GM12878 (cell line): ENCODE results near the gene MAVS. TPM values are rescaled to one million over a fixed set of nuclear protein-coding genes. Genes with fewer than 3 reads are reported as not detected.

Source experiments
- ATAC-seq: fragments of 200-7000 bp; cut with Tn5 transposase; 3 replicates; pipeline ENCODE4 v1.9.1; 2020; ENCODE audit warnings: mild to moderate bottlenecking, moderate library complexity
- BruUV-seq: library from RNA; stranded (reverse); fragments of 400-500 nt; replicated peaks from 2 replicates; lab custom pipeline; 2021; lab: Mats Ljungman, UMichigan
- CTCF ChIA-PET: fragments of 300-600 bp; sonication (Branson Sonifier 250); formaldehyde crosslinking; extraction: SDS; loops from one replicate; lab custom pipeline; 2021; ENCODE audit warnings: inconsistent platforms; lab: Yijun Ruan, JAX
- POLR2A ChIA-PET: fragments of 350-600 bp; formaldehyde crosslinking; extraction: SDS; loops from one replicate; lab custom pipeline; 2021; ENCODE audit warnings: inconsistent platforms; lab: Charles Lee
- RAD21 ChIA-PET: fragments of 300-600 bp; sonication (Branson Sonifier 250); formaldehyde crosslinking; loops from one replicate; lab custom pipeline; 2023; ENCODE audit warnings: antibody characterized with exemption; ENCODE audit not compliant: unreplicated experiment; lab: Charles Lee
- SMC1A ChIA-PET: fragments of 300-600 bp; sonication (Branson Sonifier 250); formaldehyde crosslinking; loops from one replicate; lab custom pipeline; 2023; ENCODE audit not compliant: unreplicated experiment, uncharacterized antibody; lab: Charles Lee
- DNase-seq: peaks from one replicate; pipeline ENCODE4 v3.0.0-alpha.2; 2011; ENCODE audit warnings: low read depth, low spot score
- FAIRE-seq: peaks from 3 replicates; lab custom pipeline; 2011; peaks lifted over from hg19 to GRCh38; lab: Jason Lieb, UNC
- H2AFZ ChIP-seq: 2 replicates; pipeline ENCODE4 v1.6.0; 2011; ENCODE audit warnings: low read depth, low read length, control low read depth; ENCODE audit not compliant: control insufficient read depth
- H3K27ac ChIP-seq: 2 replicates; pipeline ENCODE4 v1.5.1; 2011; ENCODE audit warnings: control low read depth; ENCODE audit not compliant: control insufficient read depth, insufficient read depth
- H3K27me3 ChIP-seq, 2 experiments: replicated peaks in 1 of 2; 2 replicates each; pipeline versions ENCODE4 v1.6.0 to v1.6.1; 2011; ENCODE audit warnings: low read length in 1 of 2; ENCODE audit not compliant: control insufficient read depth in 2 of 2, insufficient read depth in 2 of 2
- H3K36me3 ChIP-seq, 2 experiments: 2 replicates each; pipeline ENCODE4 v1.5.1; 2011; ENCODE audit warnings: low read length in 1 of 2; ENCODE audit not compliant: control insufficient read depth in 2 of 2, insufficient read depth in 2 of 2
- H3K4me1 ChIP-seq: 2 replicates; pipeline ENCODE4 v1.6.1; 2011; ENCODE audit warnings: mild to moderate bottlenecking, low read length, moderate library complexity, mixed read lengths; ENCODE audit not compliant: control insufficient read depth, insufficient read depth
- H3K4me2 ChIP-seq: 2 replicates; pipeline ENCODE4 v1.6.0; 2011; ENCODE audit warnings: control low read depth; ENCODE audit not compliant: control insufficient read depth, insufficient read depth
- H3K4me3 ChIP-seq: fragments of 200-600 bp; sonication (generic); 2 replicates; pipeline ENCODE4 v1.5.1; 2016
- H3K79me2 ChIP-seq: 2 replicates; pipeline ENCODE4 v1.6.0; 2011; ENCODE audit warnings: low read length; ENCODE audit not compliant: control insufficient read depth, insufficient read depth
- H3K9ac ChIP-seq: 2 replicates; pipeline ENCODE4 v1.8.0; 2011; ENCODE audit warnings: low read length, control low read depth, mixed read lengths; ENCODE audit not compliant: control insufficient read depth, insufficient read depth
- H3K9me3 ChIP-seq: replicated peaks from 3 replicates; pipeline ENCODE4 v1.5.1; 2011; ENCODE audit warnings: mild to moderate bottlenecking, low read length; ENCODE audit not compliant: control insufficient read depth, insufficient read depth
- H4K20me1 ChIP-seq: 2 replicates; pipeline ENCODE4 v1.6.0; 2011; ENCODE audit not compliant: control insufficient read depth, insufficient read depth
- FOXM1 ChIP-seq: IDR thresholded peaks from 2 replicates; pipeline ENCODE4 v1.6.1; 2012; ENCODE audit warnings: low read depth, mild to moderate bottlenecking, inconsistent platforms, low read length, moderate library complexity
- HDAC2 ChIP-seq: fragments of 200-600 bp; sonication (generic); IDR thresholded peaks from 2 replicates; pipeline ENCODE4 v1.6.1; 2017
- KAT2A ChIP-seq: conservative IDR thresholded peaks from 2 replicates; pipeline ENCODE4 v1.6.1; 2011; ENCODE audit warnings: low read depth, low read length; ENCODE audit not compliant: control insufficient read depth
- MTA2 ChIP-seq: fragments of 450-650 bp; IDR thresholded peaks from 2 replicates; pipeline ENCODE4 v1.6.1; 2016; ENCODE audit warnings: low read depth, mild to moderate bottlenecking, moderate library complexity
- PAX8 ChIP-seq: fragments of 450-650 bp; IDR thresholded peaks from 2 replicates; pipeline ENCODE4 v1.6.1; 2017; ENCODE audit warnings: mild to moderate bottlenecking, moderate library complexity
- SIN3A ChIP-seq: IDR thresholded peaks from 2 replicates; pipeline ENCODE4 v1.6.1; 2012; ENCODE audit warnings: low read depth, low read length, improper control_type of control experiment
- YBX1 ChIP-seq: fragments of 450-650 bp; IDR thresholded peaks from 2 replicates; pipeline ENCODE4 v1.6.1; 2016; ENCODE audit warnings: antibody characterized with exemption
- WGBS: methylation state at CpG from one replicate; pipeline ENCODE4 v1.1.6; 2016; ENCODE audit warnings: low lambda C conversion rate; ENCODE audit not compliant: insufficient replicate concordance, insufficient coverage; ENCODE audit errors: missing lambda C conversion rate; 5-methylcytosine and 5-hydroxymethylcytosine counted together
- in situ Hi-C: fragments of 300-500 bp; cut with MboI; formaldehyde crosslinking; loops from 9 replicates; pipeline ENCODE4 v1.14.3; 2018; ENCODE audit warnings: mixed read lengths
- intact Hi-C: fragments of 100-400 bp; cut with micrococcal nuclease; formaldehyde crosslinking; loops from one replicate; pipeline ENCODE4 v1.14.2; 2022; ENCODE audit not compliant: unreplicated experiment
- polyA plus RNA-seq, 11 experiments: library from polyadenylated mRNA; depleted of rRNA in 4 of 11; unstranded in 6 of 11; stranded (reverse) in 5 of 11; fragments of >200 nt; fragmentation: Nextera tagmentation in 4 of 11; fragmentation: Illumina TruSeq in 1 of 11; extraction: Ambion mirVana in 4 of 11; extraction: Trizol in 1 of 11; gene quantifications; 1 replicate in 1 of 11; 2 replicates in 10 of 11; pipeline versions ENCODE4 v1.2.1 to v1.2.3, GENCODE V29; 2011 to 2016; ENCODE audit warnings: inconsistent platforms in 2 of 11, missing spikeins in 2 of 11, low read depth in 1 of 11
- total RNA-seq, 4 experiments: library from RNA; depleted of rRNA in 3 of 4; stranded (reverse); fragments of >200 nt in 3 of 4; fragmentation: Illumina TruSeq in 1 of 4; extraction: Trizol in 1 of 4; gene quantifications; 2 replicates each; pipeline versions ENCODE4 v1.2.1 to v1.2.3, GENCODE V29; 2013 to 2021
- TF ChIP-seq, protein P1 (sequence below), 3 experiments: IDR thresholded peaks in 2 of 3; conservative IDR thresholded peaks in 1 of 3; 2 replicates each; pipeline ENCODE4 v1.5.1; 2011; ENCODE audit warnings: low read depth in 3 of 3, low read length in 3 of 3, mild to moderate bottlenecking in 3 of 3, control low read depth in 2 of 3, moderate library complexity in 2 of 3, inconsistent platforms in 1 of 3, mixed read lengths in 1 of 3; ENCODE audit not compliant: control insufficient read depth in 2 of 3, insufficient read depth in 1 of 3; ENCODE audit errors: extremely low read depth in 1 of 3
- TF ChIP-seq, protein P2 (sequence below): IDR thresholded peaks from 2 replicates; pipeline ENCODE4 v1.6.1; 2012; ENCODE audit warnings: low read depth, low read length, improper control_type of control experiment
- TF ChIP-seq, protein P3 (sequence below): fragments of 450-650 bp; IDR thresholded peaks from 2 replicates; pipeline ENCODE4 v1.6.1; 2017; ENCODE audit warnings: mild to moderate bottlenecking, low read depth, inconsistent platforms; ENCODE audit not compliant: poor library complexity, severe bottlenecking
- TF ChIP-seq, protein P4 (sequence below): fragments of 450-650 bp; formaldehyde crosslinking; IDR thresholded peaks from 2 replicates; pipeline ENCODE4 v1.4.0; 2022; ENCODE audit warnings: mild to moderate bottlenecking, moderate library complexity

Gene MAVS
- total and polyA plus RNA-seq, 10 of the 15 experiments (the other 5 are each of a cell fraction or from before 2014, with no cell fraction given) = 1.6 to 25.2 (median 12.6) TPM

DNA sequence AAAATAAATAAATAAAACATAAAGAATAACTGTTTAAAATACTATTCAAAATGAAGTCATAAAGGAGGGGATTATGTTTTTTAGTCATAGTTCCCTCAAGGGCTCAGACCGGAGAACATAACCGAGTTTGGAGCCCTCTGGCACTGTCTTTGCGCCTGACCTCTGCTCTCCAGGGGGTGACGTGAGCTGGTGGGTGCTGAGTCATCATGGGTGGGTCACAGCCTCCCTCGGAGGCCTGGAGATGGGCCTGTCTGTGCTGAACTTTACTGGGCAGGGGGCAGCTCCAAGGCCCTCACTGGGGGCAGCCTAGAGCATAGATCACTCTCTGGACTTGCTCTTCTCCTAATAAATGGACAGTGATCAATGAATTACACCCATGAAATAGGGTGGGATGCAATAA lies 3.1 kb upstream of the MAVS start:
- no peak overlapping the region for H3K4me3 ChIP-seq
- no peak overlapping the region for H3K9ac ChIP-seq

More for the DNA sequence above, 3.1 kb upstream of the MAVS start:
- H3K4me1 ChIP-seq = peaks cover 13% of the 10 kb centered on the region
- ATAC-seq (no peak), FAIRE-seq (no peak), DNase-seq (no peak)
- SMC1A ChIA-PET = interaction anchor here (0.9 kb wide), 1 partner anchor 43 kb away, joined by 3 read pairs; no protein-coding TSS in a partner anchor
- H3K27me3 ChIP-seq = no peaks in the 10 kb centered on the region
- CTCF ChIA-PET = interaction anchor here (0.6 to 1.5 kb wide), 2 partner anchors 11 to 223 kb away, joined by 3 to 4 read pairs; no protein-coding TSS in a partner anchor
- no peaks in the 10 kb centered on the region for H3K9me3 ChIP-seq
- in situ Hi-C loops (no loop called here), intact Hi-C loops (no loop called here)
- BruUV-seq = no TSS peak
- no peak overlapping the region for H2AFZ ChIP-seq
- no peaks in the 10 kb centered on the region for H3K36me3 ChIP-seq
- no peak overlapping the region for H3K27ac ChIP-seq
- no peak overlapping the region for H3K4me2 ChIP-seq
- peaks cover 21% of the 10 kb centered on the region for H3K79me2 ChIP-seq
- RAD21 ChIA-PET = no interaction called here
- TF ChIP-seq YBX1 (no peak), HDAC2 (no peak), SIN3A (no peak), FOXM1 (no peak), MTA2 (no peak), KAT2A (no peak), PAX8 (no peak)
- TF ChIP-seq, protein P1, sequence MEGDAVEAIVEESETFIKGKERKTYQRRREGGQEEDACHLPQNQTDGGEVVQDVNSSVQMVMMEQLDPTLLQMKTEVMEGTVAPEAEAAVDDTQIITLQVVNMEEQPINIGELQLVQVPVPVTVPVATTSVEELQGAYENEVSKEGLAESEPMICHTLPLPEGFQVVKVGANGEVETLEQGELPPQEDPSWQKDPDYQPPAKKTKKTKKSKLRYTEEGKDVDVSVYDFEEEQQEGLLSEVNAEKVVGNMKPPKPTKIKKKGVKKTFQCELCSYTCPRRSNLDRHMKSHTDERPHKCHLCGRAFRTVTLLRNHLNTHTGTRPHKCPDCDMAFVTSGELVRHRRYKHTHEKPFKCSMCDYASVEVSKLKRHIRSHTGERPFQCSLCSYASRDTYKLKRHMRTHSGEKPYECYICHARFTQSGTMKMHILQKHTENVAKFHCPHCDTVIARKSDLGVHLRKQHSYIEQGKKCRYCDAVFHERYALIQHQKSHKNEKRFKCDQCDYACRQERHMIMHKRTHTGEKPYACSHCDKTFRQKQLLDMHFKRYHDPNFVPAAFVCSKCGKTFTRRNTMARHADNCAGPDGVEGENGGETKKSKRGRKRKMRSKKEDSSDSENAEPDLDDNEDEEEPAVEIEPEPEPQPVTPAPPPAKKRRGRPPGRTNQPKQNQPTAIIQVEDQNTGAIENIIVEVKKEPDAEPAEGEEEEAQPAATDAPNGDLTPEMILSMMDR (IDR thresholded peaks at IDR 0.05 in 2 of 3, conservative IDR thresholded peaks at IDR 0.05 in 1 of 3; ENCODE audit: control insufficient read depth in 2 of 3, extremely low read depth in 1 of 3, insufficient read depth in 1 of 3, low read depth in 3 of 3, low read length in 3 of 3) = no peak
- TF ChIP-seq, protein P2, sequence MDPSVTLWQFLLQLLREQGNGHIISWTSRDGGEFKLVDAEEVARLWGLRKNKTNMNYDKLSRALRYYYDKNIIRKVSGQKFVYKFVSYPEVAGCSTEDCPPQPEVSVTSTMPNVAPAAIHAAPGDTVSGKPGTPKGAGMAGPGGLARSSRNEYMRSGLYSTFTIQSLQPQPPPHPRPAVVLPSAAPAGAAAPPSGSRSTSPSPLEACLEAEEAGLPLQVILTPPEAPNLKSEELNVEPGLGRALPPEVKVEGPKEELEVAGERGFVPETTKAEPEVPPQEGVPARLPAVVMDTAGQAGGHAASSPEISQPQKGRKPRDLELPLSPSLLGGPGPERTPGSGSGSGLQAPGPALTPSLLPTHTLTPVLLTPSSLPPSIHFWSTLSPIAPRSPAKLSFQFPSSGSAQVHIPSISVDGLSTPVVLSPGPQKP = no peak
- TF ChIP-seq, protein P3, sequence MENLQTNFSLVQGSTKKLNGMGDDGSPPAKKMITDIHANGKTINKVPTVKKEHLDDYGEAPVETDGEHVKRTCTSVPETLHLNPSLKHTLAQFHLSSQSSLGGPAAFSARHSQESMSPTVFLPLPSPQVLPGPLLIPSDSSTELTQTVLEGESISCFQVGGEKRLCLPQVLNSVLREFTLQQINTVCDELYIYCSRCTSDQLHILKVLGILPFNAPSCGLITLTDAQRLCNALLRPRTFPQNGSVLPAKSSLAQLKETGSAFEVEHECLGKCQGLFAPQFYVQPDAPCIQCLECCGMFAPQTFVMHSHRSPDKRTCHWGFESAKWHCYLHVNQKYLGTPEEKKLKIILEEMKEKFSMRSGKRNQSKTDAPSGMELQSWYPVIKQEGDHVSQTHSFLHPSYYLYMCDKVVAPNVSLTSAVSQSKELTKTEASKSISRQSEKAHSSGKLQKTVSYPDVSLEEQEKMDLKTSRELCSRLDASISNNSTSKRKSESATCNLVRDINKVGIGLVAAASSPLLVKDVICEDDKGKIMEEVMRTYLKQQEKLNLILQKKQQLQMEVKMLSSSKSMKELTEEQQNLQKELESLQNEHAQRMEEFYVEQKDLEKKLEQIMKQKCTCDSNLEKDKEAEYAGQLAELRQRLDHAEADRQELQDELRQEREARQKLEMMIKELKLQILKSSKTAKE = no peak
- TF ChIP-seq, protein P4, sequence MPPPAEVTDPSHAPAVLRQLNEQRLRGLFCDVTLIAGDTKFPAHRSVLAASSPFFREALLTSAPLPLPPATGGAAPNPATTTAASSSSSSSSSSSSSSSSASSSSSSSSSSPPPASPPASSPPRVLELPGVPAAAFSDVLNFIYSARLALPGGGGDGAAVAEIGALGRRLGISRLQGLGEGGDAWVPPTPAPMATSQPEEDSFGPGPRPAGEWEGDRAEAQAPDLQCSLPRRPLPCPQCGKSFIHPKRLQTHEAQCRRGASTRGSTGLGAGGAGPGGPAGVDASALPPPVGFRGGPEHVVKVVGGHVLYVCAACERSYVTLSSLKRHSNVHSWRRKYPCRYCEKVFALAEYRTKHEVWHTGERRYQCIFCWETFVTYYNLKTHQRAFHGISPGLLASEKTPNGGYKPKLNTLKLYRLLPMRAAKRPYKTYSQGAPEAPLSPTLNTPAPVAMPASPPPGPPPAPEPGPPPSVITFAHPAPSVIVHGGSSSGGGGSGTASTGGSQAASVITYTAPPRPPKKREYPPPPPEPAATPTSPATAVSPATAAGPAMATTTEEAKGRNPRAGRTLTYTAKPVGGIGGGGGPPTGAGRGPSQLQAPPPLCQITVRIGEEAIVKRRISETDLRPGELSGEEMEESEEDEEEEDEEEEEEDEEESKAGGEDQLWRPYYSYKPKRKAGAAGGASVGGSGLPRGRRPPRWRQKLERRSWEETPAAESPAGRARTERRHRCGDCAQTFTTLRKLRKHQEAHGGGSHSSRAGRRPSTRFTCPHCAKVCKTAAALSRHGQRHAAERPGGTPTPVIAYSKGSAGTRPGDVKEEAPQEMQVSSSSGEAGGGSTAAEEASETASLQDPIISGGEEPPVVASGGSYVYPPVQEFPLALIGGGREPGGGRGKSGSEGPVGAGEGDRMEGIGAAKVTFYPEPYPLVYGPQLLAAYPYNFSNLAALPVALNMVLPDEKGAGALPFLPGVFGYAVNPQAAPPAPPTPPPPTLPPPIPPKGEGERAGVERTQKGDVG (CRISPR knock-in tag) = no peak
- no peaks in the 10 kb centered on the region for H4K20me1 ChIP-seq
- 45% methylated on average over 5 of the region's 5 CpGs for WGBS
- POLR2A ChIA-PET = no interaction called here
